Testis (tissue), 2 donors: Measurements from ENCODE around the gene SYT8.

Source experiments
- POLR2A ChIP-seq: fragments of 450-650 bp; IDR thresholded peaks from one replicate; pipeline ENCODE4 v1.6.1; 2017; ENCODE audit warnings: antibody characterized with exemption, mild to moderate bottlenecking, moderate library complexity
- TF ChIP-seq, protein P1 (sequence below), 3 experiments: fragments of 450-650 bp in 2 of 3; fragments of 200-600 bp in 1 of 3; sonication (generic) in 1 of 3; IDR thresholded peaks; one replicate each; pipeline ENCODE4 v1.5.1; 2016 to 2019; ENCODE audit warnings: antibody characterized with exemption in 3 of 3, mild to moderate bottlenecking in 2 of 3, moderate library complexity in 1 of 3

DNA sequence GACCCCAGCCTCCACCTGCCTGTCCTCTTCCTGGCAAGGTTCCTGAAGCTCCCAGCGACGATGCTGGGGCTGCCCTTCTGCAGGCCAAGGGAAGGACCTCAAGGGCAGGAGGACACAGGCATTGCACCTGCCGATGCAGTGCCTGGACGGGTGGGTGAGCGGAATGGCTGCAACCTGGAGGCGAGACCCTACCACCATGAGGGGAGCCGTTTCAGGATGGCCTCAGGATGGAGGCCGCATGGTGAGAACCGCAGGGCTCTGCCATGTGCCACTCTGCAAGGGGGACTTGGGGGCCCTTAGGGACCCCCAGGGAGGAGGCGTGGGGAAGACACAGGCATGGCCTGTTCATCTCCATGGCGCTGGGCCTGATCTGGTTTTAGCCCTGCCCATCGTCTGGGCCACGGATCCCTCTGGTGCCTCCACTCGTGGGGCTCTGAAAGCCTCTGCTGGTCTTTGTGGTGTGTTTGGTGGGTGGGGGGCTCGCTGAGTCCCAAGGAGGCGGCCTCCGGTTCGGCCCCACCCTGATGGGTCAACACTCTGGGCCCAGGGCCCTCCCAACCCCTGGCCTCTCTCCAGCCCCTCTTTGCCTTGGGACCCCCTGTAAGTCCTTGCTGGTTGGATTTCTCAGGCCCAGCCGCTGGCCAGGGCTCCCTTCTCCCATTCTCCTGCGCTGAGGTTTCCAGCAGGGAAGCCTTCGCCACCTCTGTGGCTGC is 16.8 kb downstream of the SYT8 start:
- TF ChIP-seq, protein P1, sequence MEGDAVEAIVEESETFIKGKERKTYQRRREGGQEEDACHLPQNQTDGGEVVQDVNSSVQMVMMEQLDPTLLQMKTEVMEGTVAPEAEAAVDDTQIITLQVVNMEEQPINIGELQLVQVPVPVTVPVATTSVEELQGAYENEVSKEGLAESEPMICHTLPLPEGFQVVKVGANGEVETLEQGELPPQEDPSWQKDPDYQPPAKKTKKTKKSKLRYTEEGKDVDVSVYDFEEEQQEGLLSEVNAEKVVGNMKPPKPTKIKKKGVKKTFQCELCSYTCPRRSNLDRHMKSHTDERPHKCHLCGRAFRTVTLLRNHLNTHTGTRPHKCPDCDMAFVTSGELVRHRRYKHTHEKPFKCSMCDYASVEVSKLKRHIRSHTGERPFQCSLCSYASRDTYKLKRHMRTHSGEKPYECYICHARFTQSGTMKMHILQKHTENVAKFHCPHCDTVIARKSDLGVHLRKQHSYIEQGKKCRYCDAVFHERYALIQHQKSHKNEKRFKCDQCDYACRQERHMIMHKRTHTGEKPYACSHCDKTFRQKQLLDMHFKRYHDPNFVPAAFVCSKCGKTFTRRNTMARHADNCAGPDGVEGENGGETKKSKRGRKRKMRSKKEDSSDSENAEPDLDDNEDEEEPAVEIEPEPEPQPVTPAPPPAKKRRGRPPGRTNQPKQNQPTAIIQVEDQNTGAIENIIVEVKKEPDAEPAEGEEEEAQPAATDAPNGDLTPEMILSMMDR (IDR thresholded peaks at IDR 0.05), result no peak
- no peak for TF ChIP-seq POLR2A
